Measurements from ENCODE around the gene CORO2A.
"Not testable (repeated sequence)": the region's sequence is repeated elsewhere in the genome, so short reads cannot be mapped to it uniquely, and the experiment has no call there.

The CORO2A gene

DNA sequence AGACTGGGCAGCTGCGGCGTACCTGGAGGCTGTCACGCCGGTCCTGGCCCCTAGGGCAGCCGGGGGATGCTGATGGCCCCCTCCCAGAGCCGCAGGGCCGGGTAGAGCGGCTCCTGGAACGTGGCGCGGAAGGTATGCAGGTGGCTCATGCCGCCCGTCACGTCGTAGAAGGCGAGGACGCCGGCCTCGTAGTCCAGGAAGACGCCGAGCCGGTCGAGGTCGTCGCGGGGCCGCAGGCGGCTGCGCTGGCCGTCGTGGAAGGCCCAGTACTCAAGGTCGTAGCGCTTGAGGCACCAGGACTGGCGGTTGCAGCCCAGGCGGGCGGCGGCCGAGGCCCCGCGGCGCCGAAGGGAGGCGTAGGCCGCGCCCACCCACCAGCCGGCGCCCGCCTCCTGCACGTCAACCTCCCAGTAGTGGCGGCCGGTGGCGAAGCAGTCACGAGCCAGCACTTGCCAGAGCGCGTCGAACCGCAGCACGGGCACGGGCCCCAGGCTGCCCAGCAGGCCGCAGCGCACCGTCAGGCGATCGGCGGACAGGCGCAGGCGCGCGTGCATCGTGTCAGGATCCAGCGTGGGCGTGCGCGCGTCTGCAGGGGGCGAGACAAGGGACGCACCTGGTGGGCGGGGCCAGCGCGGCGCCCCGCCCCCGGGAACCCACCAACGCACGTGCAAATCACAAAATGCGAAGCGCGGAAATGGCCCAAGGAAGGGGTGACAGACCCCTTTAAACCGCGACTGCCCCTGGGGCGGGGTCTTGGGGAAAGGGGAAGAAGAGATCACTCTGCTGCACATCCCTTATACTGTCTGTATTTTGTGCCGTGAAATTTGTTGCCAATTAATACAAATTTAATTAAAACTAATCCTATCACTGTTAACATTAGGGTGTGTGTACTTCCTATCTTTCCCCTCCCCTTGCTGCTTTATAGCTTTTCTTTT lies 104.8 kb downstream of the CORO2A start:
- in situ Hi-C loops (cut with HindIII; ENCODE audit: low sequenced_read_pairs): no loop called here

DNA sequence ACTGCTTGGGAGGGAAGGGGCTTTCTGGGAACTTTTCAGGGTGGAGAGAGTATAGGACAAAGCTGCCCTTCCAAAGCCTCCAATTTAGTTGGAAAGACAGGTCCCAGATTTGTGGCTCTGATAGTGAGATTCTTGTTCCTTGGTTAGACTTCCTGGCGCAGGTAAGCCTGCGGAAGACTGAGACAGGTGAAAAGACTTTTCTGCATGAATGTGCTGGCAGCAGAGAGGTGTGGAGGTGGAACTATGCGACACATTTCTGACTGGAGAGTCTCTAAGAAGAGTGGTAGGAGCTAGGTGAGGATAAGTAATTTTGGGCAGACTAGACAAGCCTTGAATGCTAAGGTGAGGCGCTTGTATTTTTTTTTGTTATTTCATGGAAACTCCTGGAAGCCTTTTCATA lies 106.0 kb downstream of the CORO2A start:
- in situ Hi-C loops (cut with HindIII; ENCODE audit: low sequenced_read_pairs): no loop called here

DNA sequence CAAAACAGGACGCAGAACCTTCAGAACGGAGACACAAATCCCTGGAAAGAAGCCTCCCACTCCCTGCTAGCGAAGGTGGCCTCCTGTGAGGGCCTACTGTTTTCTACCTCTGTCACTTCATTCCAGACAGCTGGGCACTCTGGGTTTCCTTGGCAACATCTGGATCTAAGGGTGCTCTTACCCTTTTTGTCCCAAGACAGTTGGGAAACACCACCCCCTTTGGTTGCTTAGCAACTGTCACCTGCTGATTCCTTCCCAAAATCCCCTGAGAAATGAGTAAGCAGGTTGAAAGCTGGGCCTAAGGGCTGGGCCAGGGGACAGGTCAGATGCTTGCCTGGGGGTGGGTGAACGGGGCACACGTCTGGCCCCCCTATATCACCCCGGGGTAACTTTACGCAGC lies 106.5 kb downstream of the CORO2A start:
- in situ Hi-C loops (cut with HindIII; ENCODE audit: low sequenced_read_pairs): no loop called here

DNA sequence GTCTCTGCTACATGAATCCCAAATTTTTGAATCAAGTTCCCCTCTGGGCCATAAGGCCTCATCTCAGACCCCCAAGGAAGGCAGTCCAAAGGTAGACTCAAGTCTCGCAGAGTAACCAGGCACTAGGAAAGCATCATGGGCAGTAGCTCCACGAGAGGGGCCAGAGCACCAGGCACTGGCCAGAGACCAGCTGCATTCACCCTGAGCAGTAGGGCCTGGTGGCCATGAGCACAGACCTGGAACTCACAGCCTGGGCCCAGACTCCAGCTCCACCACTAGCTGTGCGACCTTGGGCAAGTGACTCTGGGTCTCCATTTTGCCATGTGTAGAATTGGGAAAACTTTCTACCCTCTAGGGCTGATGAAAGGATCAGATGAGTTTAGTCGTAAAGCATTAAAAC lies 107.4 kb downstream of the CORO2A start:
- in situ Hi-C loops (cut with HindIII; ENCODE audit: low sequenced_read_pairs): no loop called here

DNA sequence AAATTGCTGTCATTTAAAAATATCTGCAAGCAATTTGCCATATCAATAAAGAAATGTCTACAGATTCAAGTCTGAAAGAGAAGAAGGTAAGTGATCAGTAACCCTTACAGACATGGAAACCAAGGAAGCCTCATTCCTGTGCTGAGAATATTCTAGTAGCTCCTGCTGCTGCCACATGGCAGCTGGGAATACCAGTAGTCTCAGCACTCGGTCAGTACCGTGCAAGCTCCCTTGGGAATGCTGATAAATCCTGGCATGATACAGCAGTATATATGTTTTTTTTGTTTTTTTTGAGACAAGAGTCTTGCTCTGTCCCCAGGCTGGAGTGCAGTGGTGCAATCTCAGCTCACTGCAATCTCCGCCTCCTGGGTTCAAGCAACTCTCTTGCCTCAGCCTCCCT lies 108.0 kb downstream of the CORO2A start:
- in situ Hi-C loops (cut with HindIII; ENCODE audit: low sequenced_read_pairs): no loop called here

DNA sequence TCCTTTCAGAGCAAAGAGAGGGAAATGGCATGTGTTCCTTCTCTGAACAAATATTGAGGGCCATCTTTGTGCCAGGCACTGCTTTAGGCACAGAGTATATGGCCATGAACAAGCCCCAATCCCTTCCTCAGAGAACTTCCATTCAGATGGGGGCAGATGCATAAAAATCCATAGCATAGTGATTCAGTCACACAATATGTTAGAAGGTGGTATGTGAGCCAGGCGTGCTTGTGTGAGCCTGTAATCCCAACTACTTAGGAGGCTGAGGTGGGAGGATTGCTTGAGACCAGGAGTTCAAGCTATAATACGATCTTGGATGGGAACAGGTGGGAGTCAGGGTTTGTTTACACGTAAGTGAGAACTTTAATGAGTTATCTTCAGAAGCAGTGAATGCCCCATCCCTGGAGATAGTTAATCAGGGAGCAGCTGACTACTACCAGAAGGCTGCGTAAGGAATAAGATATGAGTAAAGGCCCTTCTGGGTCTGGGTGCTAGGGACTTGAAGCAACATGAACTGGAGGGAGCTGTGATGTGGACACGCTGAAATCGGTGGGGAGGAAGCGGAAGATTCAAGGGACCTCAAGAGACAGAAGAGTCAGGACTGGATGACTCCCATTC lies 108.8 kb downstream of the CORO2A start:
- in situ Hi-C loops (cut with HindIII; ENCODE audit: low sequenced_read_pairs): no loop called here

DNA sequence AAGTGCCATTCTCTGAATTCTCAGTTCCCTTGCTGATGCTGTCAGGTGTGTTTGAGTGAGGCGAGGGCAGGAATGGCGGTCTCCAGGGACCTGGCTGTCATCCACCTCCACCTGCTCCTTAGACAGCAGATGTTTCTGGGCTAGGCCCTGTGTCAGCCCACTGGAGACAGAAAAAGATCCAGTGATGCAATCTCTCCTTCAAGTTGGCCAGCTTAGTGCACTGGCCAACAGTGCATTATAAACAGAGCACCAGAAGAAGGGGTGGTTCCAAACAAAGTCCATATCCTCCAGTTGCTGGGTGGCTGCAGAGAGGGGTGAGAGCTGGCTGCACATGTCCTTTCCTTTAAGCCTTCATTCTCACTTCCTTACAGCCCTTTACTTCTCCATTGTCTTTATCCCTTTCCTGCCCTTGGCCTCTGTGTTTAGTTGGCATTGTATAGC lies 109.4 kb downstream of the CORO2A start:
- in situ Hi-C loops (cut with HindIII; ENCODE audit: low sequenced_read_pairs): no loop called here

DNA sequence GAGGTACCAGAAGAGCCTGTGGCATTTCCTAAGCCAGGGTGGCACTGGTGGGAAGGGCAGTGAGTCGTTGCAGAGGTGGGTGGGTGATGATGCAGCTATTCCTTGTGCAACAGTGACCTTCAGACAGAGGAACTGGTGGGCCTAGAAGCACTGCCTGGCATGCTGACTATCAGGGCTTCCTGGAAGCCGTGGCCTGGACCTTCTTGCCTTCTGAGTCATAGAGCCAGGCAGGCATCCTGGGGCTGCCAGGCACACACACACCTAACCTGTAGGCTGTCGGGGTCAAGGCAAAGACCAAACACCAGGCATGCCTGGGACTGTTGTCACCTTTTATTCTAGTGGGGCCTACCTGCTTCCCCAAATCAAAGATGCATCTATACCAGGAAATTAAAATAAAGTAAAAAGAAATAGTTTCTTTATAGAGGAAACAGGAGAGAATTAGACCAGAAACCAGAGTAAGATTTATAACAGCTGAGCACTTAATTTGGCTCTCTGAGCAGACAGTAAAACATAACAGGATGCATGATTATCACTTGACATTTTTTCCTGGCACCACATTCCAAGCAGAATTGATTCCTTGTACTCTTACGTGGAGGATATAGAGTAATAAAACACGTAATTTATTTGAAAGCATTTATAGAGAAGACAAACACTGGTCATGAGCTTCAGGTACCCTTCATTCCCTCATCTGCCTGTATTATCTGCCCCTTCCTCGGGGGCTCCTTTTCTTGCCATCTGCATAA lies 110.8 kb downstream of the CORO2A start:
- in situ Hi-C loops (cut with HindIII; ENCODE audit: low sequenced_read_pairs): no loop called here

DNA sequence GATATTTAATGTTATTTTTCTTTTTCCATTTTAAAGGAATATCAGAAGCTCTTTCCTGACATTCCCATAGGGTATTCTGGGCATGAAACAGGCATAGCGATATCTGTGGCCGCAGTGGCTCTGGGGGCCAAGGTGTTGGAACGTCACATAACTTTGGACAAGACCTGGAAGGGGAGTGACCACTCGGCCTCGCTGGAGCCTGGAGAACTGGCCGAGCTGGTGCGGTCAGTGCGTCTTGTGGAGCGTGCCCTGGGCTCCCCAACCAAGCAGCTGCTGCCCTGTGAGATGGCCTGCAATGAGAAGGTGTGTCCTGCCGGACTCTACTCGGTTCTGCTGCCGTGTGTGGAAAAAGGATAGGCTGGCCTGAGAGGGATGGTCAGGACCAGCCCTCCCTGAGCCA lies 111.7 kb downstream of the CORO2A start:
- in situ Hi-C loops (cut with HindIII; ENCODE audit: low sequenced_read_pairs): no loop called here

DNA sequence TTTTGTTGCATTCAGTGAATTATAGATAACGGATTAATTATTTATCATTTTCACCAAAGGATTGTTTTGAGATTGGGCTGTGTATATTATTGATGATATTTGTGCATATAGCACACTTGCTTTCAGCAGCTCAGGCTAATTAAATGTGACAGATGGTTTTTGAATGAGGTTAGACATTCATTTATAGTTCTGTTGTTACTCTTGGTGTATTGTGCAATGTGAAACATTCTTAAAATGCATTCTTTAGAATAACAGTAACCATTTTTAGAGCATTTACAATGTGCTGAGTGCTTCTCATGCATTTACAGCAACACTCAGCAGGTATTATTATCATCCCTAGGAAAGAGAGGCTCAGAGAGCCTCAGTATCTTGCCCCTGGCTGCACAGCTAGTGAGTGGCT lies 112.1 kb downstream of the CORO2A start:
- in situ Hi-C loops (cut with HindIII; ENCODE audit: low sequenced_read_pairs): no loop called here

DNA sequence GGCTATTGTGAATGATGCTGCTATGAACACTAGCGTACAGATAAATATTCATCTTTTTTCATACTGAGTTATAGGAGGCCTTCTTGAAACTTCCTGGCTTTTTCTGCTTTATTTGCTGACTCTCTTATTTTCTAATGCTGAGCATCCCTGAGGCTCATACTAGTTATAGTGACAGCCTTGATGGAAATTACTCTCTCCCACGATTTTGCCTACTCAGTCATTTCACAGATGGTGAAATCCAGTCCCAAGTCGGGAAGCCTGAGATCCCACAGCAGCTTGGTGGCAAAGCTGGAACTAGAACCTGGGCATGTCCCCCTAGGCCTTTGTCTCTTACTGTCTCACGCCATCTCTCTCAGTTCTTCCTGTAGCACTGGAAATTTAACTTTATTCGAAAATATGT lies 113.5 kb downstream of the CORO2A start:
- in situ Hi-C loops (cut with HindIII; ENCODE audit: low sequenced_read_pairs): no loop called here

DNA sequence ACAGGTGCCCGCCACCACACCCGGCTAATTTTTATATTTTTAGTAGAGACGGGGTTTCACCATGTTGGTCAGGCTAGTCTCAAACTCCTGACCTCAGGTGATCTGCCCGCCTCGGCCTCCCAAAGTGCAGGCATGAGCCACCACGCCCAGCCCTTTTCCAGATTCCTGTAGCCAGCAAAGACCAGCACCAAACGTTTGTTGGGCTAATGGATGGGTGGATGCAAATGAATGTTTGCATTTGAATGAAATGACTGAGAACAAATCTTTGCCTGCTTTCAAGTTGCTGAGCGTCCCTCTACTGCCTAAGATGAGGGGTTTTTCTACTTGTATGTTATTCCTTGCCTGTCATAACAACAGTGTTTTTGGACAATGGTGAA lies 115.9 kb downstream of the CORO2A start:
- in situ Hi-C loops (cut with HindIII; ENCODE audit: low sequenced_read_pairs): not testable (repeated sequence)

DNA sequence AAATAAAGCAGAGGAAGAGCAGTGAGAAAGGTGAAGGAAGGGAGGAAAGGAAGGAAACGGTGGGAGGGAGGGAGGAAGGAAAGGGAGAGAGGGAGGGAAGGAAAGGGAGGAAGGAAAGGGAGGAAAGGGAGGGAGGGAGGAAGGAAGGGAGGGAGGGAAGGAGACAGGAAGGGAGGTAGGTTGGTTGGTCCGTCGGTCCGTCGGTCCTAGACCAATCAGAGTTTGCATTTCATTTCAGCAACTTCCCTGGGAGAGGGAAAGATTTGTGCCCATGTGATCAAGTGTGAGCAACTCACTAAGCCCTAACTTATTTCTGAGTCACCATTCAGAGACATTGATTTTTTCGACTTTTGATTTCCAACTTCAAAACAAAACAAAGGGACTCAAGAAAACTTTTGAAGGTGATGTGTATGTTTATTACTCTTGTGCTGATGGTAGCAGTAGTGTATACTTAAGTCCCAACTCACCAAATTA lies 117.1 kb downstream of the CORO2A start:
- in situ Hi-C loops (cut with HindIII; ENCODE audit: low sequenced_read_pairs): no loop called here

DNA sequence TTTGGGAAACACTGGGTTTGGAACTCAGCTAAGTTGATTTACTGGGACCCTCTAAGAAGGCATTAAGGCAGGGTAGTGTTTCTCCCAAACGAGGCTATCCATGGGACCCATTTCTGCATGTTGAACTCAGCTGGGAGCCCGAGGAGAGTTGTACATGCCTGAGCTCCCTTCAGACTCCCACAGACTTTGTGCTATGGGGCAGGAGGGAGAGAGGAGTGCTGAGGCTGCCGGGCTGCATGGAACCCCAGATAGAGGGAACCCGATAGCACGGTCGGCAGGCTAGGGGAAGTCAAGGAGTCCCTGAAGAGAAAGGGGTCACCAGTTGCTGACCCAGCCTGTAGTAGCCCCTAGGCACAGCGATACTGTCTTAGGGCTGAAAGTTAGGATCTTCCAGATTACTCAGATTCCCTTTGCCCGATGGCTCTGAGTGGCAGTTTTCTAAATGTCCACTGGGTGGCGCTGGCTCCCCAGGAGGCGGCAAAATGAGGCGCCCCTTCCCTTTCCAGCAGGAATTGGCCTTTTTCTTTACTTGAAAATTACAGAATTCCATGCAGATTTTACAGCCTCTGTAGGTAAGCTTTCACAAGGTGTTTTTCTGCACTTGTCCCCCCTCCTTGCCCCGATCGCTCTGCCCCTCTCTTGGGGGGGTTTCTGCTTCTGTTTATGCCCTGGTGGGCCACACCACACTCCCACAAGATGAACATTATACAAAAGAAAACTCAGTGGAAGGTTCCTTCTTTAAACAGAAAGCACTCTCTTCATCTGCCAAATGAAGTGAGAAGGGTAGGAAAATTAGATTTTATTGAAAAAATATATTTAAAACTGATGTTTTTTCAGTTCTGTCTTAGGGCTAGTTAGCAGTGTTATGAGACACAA lies 118.1 kb downstream of the CORO2A start:
- in situ Hi-C loops (cut with HindIII; ENCODE audit: low sequenced_read_pairs): no loop called here

DNA sequence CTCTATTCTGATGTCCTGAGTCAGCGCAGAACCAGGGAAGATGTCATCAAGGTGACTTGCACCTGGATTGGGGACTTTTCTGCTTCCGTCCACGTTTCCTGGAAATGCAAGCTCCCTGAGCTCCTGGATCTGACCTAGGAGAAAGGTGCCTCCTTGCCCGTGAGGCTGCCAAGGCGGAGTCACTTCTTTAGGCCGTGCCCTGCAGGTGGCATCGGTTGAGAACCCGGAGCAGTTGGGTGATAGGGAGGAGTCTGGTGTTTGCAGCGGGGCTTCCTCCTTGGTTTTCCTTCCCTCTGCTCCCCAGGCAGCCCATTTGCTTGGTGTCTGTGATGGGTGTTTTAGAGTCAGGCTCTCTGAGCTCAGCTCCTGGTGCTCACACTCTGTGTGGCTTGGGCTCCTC lies 120.7 kb downstream of the CORO2A start:
- in situ Hi-C loops (cut with HindIII; ENCODE audit: low sequenced_read_pairs): no loop called here

Measured in DLD1 (cell line).